GM12878 (cell line): ENCODE data around the gene SLC6A11. TPM values are rescaled to one million over a fixed set of nuclear protein-coding genes. Genes with fewer than 3 reads are reported as not detected.

ENCODE experiments used
- ATAC-seq: fragments of 200-7000 bp; cut with Tn5 transposase; 3 replicates; pipeline ENCODE4 v1.9.1; 2020; ENCODE audit warnings: mild to moderate bottlenecking, moderate library complexity
- BruUV-seq: library from RNA; stranded (reverse); fragments of 400-500 nt; replicated peaks from 2 replicates; lab custom pipeline; 2021; lab: Mats Ljungman, UMichigan
- CTCF ChIA-PET: fragments of 300-600 bp; sonication (Branson Sonifier 250); formaldehyde crosslinking; extraction: SDS; loops from one replicate; lab custom pipeline; 2021; ENCODE audit warnings: inconsistent platforms; lab: Yijun Ruan, JAX
- POLR2A ChIA-PET: fragments of 350-600 bp; formaldehyde crosslinking; extraction: SDS; loops from one replicate; lab custom pipeline; 2021; ENCODE audit warnings: inconsistent platforms; lab: Charles Lee
- RAD21 ChIA-PET: fragments of 300-600 bp; sonication (Branson Sonifier 250); formaldehyde crosslinking; loops from one replicate; lab custom pipeline; 2023; ENCODE audit warnings: antibody characterized with exemption; ENCODE audit not compliant: unreplicated experiment; lab: Charles Lee
- SMC1A ChIA-PET: fragments of 300-600 bp; sonication (Branson Sonifier 250); formaldehyde crosslinking; loops from one replicate; lab custom pipeline; 2023; ENCODE audit not compliant: unreplicated experiment, uncharacterized antibody; lab: Charles Lee
- DNase-seq: peaks from one replicate; pipeline ENCODE4 v3.0.0-alpha.2; 2011; ENCODE audit warnings: low read depth, low spot score
- FAIRE-seq: peaks from 3 replicates; lab custom pipeline; 2011; peaks lifted over from hg19 to GRCh38; lab: Jason Lieb, UNC
- H2AFZ ChIP-seq: 2 replicates; pipeline ENCODE4 v1.6.0; 2011; ENCODE audit warnings: low read depth, low read length, control low read depth; ENCODE audit not compliant: control insufficient read depth
- H3K27ac ChIP-seq: 2 replicates; pipeline ENCODE4 v1.5.1; 2011; ENCODE audit warnings: control low read depth; ENCODE audit not compliant: control insufficient read depth, insufficient read depth
- H3K27me3 ChIP-seq, 2 experiments: replicated peaks in 1 of 2; 2 replicates each; pipeline versions ENCODE4 v1.6.0 to v1.6.1; 2011; ENCODE audit warnings: low read length in 1 of 2; ENCODE audit not compliant: control insufficient read depth in 2 of 2, insufficient read depth in 2 of 2
- H3K36me3 ChIP-seq, 2 experiments: 2 replicates each; pipeline ENCODE4 v1.5.1; 2011; ENCODE audit warnings: low read length in 1 of 2; ENCODE audit not compliant: control insufficient read depth in 2 of 2, insufficient read depth in 2 of 2
- H3K4me1 ChIP-seq: 2 replicates; pipeline ENCODE4 v1.6.1; 2011; ENCODE audit warnings: mild to moderate bottlenecking, low read length, moderate library complexity, mixed read lengths; ENCODE audit not compliant: control insufficient read depth, insufficient read depth
- H3K4me2 ChIP-seq: 2 replicates; pipeline ENCODE4 v1.6.0; 2011; ENCODE audit warnings: control low read depth; ENCODE audit not compliant: control insufficient read depth, insufficient read depth
- H3K4me3 ChIP-seq: fragments of 200-600 bp; sonication (generic); 2 replicates; pipeline ENCODE4 v1.5.1; 2016
- H3K79me2 ChIP-seq: 2 replicates; pipeline ENCODE4 v1.6.0; 2011; ENCODE audit warnings: low read length; ENCODE audit not compliant: control insufficient read depth, insufficient read depth
- H3K9ac ChIP-seq: 2 replicates; pipeline ENCODE4 v1.8.0; 2011; ENCODE audit warnings: low read length, control low read depth, mixed read lengths; ENCODE audit not compliant: control insufficient read depth, insufficient read depth
- H3K9me3 ChIP-seq: replicated peaks from 3 replicates; pipeline ENCODE4 v1.5.1; 2011; ENCODE audit warnings: mild to moderate bottlenecking, low read length; ENCODE audit not compliant: control insufficient read depth, insufficient read depth
- H4K20me1 ChIP-seq: 2 replicates; pipeline ENCODE4 v1.6.0; 2011; ENCODE audit not compliant: control insufficient read depth, insufficient read depth
- BRCA1 ChIP-seq: IDR thresholded peaks from 2 replicates; pipeline ENCODE4 v1.6.1; 2011; ENCODE audit warnings: low read depth, low read length, improper control_type of control experiment
- CBX5 ChIP-seq: sonication (generic); IDR thresholded peaks from 2 replicates; pipeline ENCODE4 v1.6.1; 2016; ENCODE audit warnings: low read depth, moderate library complexity, mild to moderate bottlenecking, inconsistent platforms
- EZH2 ChIP-seq: IDR thresholded peaks from 2 replicates; pipeline ENCODE4 v1.6.1; 2012; ENCODE audit warnings: low read depth, mild to moderate bottlenecking, control low read depth, inconsistent platforms, low read length, borderline replicate concordance; ENCODE audit not compliant: control insufficient read depth
- HDGF ChIP-seq: fragments of 450-650 bp; IDR thresholded peaks from 2 replicates; pipeline ENCODE4 v1.6.1; 2016; ENCODE audit warnings: antibody characterized with exemption
- IKZF2 ChIP-seq, 2 experiments: fragments of 450-650 bp; IDR thresholded peaks; 2 replicates each; pipeline ENCODE4 v1.6.1; 2017; ENCODE audit warnings: mild to moderate bottlenecking in 2 of 2, moderate library complexity in 2 of 2
- NFYA ChIP-seq: IDR thresholded peaks from 2 replicates; pipeline ENCODE4 v1.6.1; 2011; ENCODE audit warnings: low read depth, mild to moderate bottlenecking, low read length, improper control_type of control experiment, borderline replicate concordance
- NR2F1 ChIP-seq: fragments of 450-650 bp; conservative IDR thresholded peaks from 2 replicates; pipeline ENCODE4 v1.6.1; 2017; ENCODE audit warnings: mild to moderate bottlenecking
- PAX8 ChIP-seq: fragments of 450-650 bp; IDR thresholded peaks from 2 replicates; pipeline ENCODE4 v1.6.1; 2017; ENCODE audit warnings: mild to moderate bottlenecking, moderate library complexity
- POLR2AphosphoS2 ChIP-seq: IDR thresholded peaks from 2 replicates; pipeline ENCODE4 v1.6.1; 2011; ENCODE audit warnings: low read depth, mild to moderate bottlenecking, low read length, improper control_type of control experiment, moderate library complexity
- PRDM15 ChIP-seq: fragments of 450-650 bp; formaldehyde crosslinking; IDR thresholded peaks from 2 replicates; pipeline ENCODE4 v1.4.0; 2020; ENCODE audit warnings: mild to moderate bottlenecking, moderate library complexity
- RBBP5 ChIP-seq: fragments of 200-600 bp; sonication (generic); conservative IDR thresholded peaks from 2 replicates; pipeline ENCODE4 v1.6.1; 2016
- SMARCA5 ChIP-seq: fragments of 450-650 bp; IDR thresholded peaks from 2 replicates; pipeline ENCODE4 v1.6.1; 2017; ENCODE audit warnings: mild to moderate bottlenecking
- SPI1 ChIP-seq: IDR thresholded peaks from 2 replicates; pipeline ENCODE4 v1.6.1; 2011; ENCODE audit warnings: low read depth, mild to moderate bottlenecking, low read length, moderate library complexity, borderline replicate concordance; ENCODE audit not compliant: insufficient read depth
- YBX1 ChIP-seq: fragments of 450-650 bp; IDR thresholded peaks from 2 replicates; pipeline ENCODE4 v1.6.1; 2016; ENCODE audit warnings: antibody characterized with exemption
- ZBTB40 ChIP-seq: fragments of 450-650 bp; IDR thresholded peaks from 2 replicates; pipeline ENCODE4 v1.6.1; 2016; ENCODE audit warnings: mild to moderate bottlenecking, moderate library complexity, borderline replicate concordance
- WGBS: methylation state at CpG from one replicate; pipeline ENCODE4 v1.1.6; 2016; ENCODE audit warnings: low lambda C conversion rate; ENCODE audit not compliant: insufficient replicate concordance, insufficient coverage; ENCODE audit errors: missing lambda C conversion rate; 5-methylcytosine and 5-hydroxymethylcytosine counted together
- in situ Hi-C: fragments of 300-500 bp; cut with MboI; formaldehyde crosslinking; loops from 9 replicates; pipeline ENCODE4 v1.14.3; 2018; ENCODE audit warnings: mixed read lengths
- intact Hi-C: fragments of 100-400 bp; cut with micrococcal nuclease; formaldehyde crosslinking; loops from one replicate; pipeline ENCODE4 v1.14.2; 2022; ENCODE audit not compliant: unreplicated experiment
- polyA plus RNA-seq, 11 experiments: library from polyadenylated mRNA; depleted of rRNA in 4 of 11; unstranded in 6 of 11; stranded (reverse) in 5 of 11; fragments of >200 nt; fragmentation: Nextera tagmentation in 4 of 11; fragmentation: Illumina TruSeq in 1 of 11; extraction: Ambion mirVana in 4 of 11; extraction: Trizol in 1 of 11; gene quantifications; 1 replicate in 1 of 11; 2 replicates in 10 of 11; pipeline versions ENCODE4 v1.2.1 to v1.2.3, GENCODE V29; 2011 to 2016; ENCODE audit warnings: inconsistent platforms in 2 of 11, missing spikeins in 2 of 11, low read depth in 1 of 11
- total RNA-seq, 4 experiments: library from RNA; depleted of rRNA in 3 of 4; stranded (reverse); fragments of >200 nt in 3 of 4; fragmentation: Illumina TruSeq in 1 of 4; extraction: Trizol in 1 of 4; gene quantifications; 2 replicates each; pipeline versions ENCODE4 v1.2.1 to v1.2.3, GENCODE V29; 2013 to 2021

The SLC6A11 gene
- total and polyA plus RNA-seq, 10 of the 15 experiments (the other 5 are each of a cell fraction or from before 2014, with no cell fraction given) = not detected

- Histone ChIP-seq H3K79me2 (no peaks in the 10 kb centered on the region), H2AFZ (no peak overlapping the region), H3K36me3 (no peaks in the 10 kb centered on the region), H3K27ac (no peak overlapping the region), H3K27me3 (0 out of 4 replicates have a peak, but pooled peaks cover 0 to 4% of the 10 kb centered on the region in 2 experiments), H3K4me1 (no peaks in the 10 kb centered on the region), H3K4me2 (no peak overlapping the region), H3K9ac (no peak overlapping the region), H4K20me1 (no peaks in the 10 kb centered on the region), H3K4me3 (no peak overlapping the region), H3K9me3 (no peaks in the 10 kb centered on the region)
- BruUV-seq = no TSS peak
- 47% methylated on average over 2 of the region's 2 CpGs for WGBS
- no peak for FAIRE-seq
- in situ Hi-C loops = no loop called here
- ChIA-PET POLR2A (no interaction called here), SMC1A (no interaction called here), CTCF (interaction anchor here (1.4 to 2.6 kb wide), 2 partner anchors 12 to 24 kb away, joined by 3 to 8 read pairs; no protein-coding TSS in a partner anchor), RAD21 (no interaction called here)
- intact Hi-C loops = no loop called here
- ATAC-seq = no peak
- DNase-seq = no peak
- TF ChIP-seq RBBP5 (no peak), CBX5 (no peak), EZH2 (no peak), BRCA1 (no peak), HDGF (no peak), PAX8 (no peak), SPI1 (no peak), SMARCA5 (no peak), NFYA (no peak), PRDM15 (CRISPR knock-in tag) (no peak), NR2F1 (no peak), ZBTB40 (no peak), IKZF2 (IDR thresholded peaks at IDR 0.05) (no peak), POLR2AphosphoS2 (no peak), YBX1 (no peak)
These were observed 34.0 kb upstream of the SLC6A11 start for GRCh38 chr3:10781981-10782380.
